CD4-positive, alpha-beta T cell (primary cell): Measurements from ENCODE around the gene TSPAN11. TPM values are rescaled to one million over a fixed set of nuclear protein-coding genes. Genes with fewer than 3 reads are reported as not detected.

Experiments
- ATAC-seq: fragments of 200-7000 bp; cut with Tn5 transposase; one replicate; pipeline ENCODE4 v1.10.0; 2022; ENCODE audit warnings: mild to moderate bottlenecking; ENCODE audit not compliant: poor library complexity
- CTCF ChIA-PET: fragments of 350-600 bp; sonication (Branson Sonifier 250); formaldehyde crosslinking; loops from one replicate; lab custom pipeline; 2021; ENCODE audit warnings: antibody characterized with exemption, inconsistent platforms; lab: Charles Lee
- POLR2A ChIA-PET: fragments of 350-600 bp; sonication (Branson Sonifier 250); formaldehyde crosslinking; loops from one replicate; lab custom pipeline; 2021; ENCODE audit warnings: antibody characterized with exemption, inconsistent platforms; lab: Charles Lee
- DNase-seq, 14 experiments: peaks; one replicate each; pipeline ENCODE4 v3.0.0-alpha.2; 2013 to 2020; ENCODE audit warnings: mixed read lengths in 2 of 14
- H3K27ac ChIP-seq, 2 donors: one replicate each; pipeline versions ENCODE4 v1.5.1 to v1.7.0; 2013; ENCODE audit warnings: low read length in 2 of 2, low read depth in 1 of 2, mild to moderate bottlenecking in 1 of 2
- H3K27me3 ChIP-seq, 2 experiments: 1 replicate in 1 of 2; 2 replicates in 1 of 2; pipeline versions ENCODE4 v1.6.1 to v1.7.0; 2013; ENCODE audit warnings: low read length in 2 of 2, control low read depth in 1 of 2, mild to moderate bottlenecking in 1 of 2, moderate library complexity in 1 of 2; ENCODE audit not compliant: insufficient read depth in 2 of 2, control insufficient read depth in 1 of 2
- H3K36me3 ChIP-seq: one replicate; pipeline ENCODE4 v1.6.1; 2013; ENCODE audit warnings: low read length, control low read depth; ENCODE audit not compliant: insufficient read depth
- H3K4me1 ChIP-seq: one replicate; pipeline ENCODE4 v1.6.1; 2013; ENCODE audit warnings: low read length, control low read depth; ENCODE audit not compliant: insufficient read depth
- H3K4me3 ChIP-seq: one replicate; pipeline ENCODE4 v1.5.1; 2013; ENCODE audit warnings: mild to moderate bottlenecking, low read length, moderate library complexity
- H3K9me3 ChIP-seq, 2 experiments: 1 replicate in 1 of 2; 2 replicates in 1 of 2; pipeline versions ENCODE4 v1.6.1 to v1.7.0; 2013; ENCODE audit warnings: low read length in 2 of 2, mild to moderate bottlenecking in 2 of 2, control low read depth in 1 of 2, moderate library complexity in 1 of 2; ENCODE audit not compliant: control insufficient read depth in 1 of 2, insufficient read depth in 1 of 2
- H3K27ac Mint-ChIP-seq: one replicate; pipeline ENCODE4 v1.8.0; 2020; ENCODE audit warnings: mixed read lengths
- H3K27me3 Mint-ChIP-seq: one replicate; pipeline ENCODE4 v1.8.0; 2021; ENCODE audit warnings: mixed read lengths
- H3K36me3 Mint-ChIP-seq: one replicate; pipeline ENCODE4 v1.8.0; 2021; ENCODE audit warnings: low read depth, mixed read lengths
- H3K4me1 Mint-ChIP-seq: one replicate; pipeline ENCODE4 v1.8.0; 2021; ENCODE audit warnings: low read depth, mixed read lengths
- H3K4me3 Mint-ChIP-seq: one replicate; pipeline ENCODE4 v1.8.0; 2020; ENCODE audit warnings: mild to moderate bottlenecking, mixed read lengths
- H3K9me3 Mint-ChIP-seq: one replicate; pipeline ENCODE4 v1.8.0; 2020; ENCODE audit warnings: mixed read lengths
- CTCF ChIP-seq: fragments of 200-600 bp; IDR thresholded peaks from one replicate; pipeline ENCODE4 v1.8.0; 2022; ENCODE audit warnings: antibody characterized with exemption, mild to moderate bottlenecking
- intact Hi-C, 2 experiments: fragments of 100-400 bp; cut with DNase I in 1 of 2; cut with micrococcal nuclease in 1 of 2; formaldehyde crosslinking; loops; one replicate each; pipeline versions ENCODE4 v1.15.1 to v1.9.0; 2023 to 2025; cut with DNase I, micrococcal nuclease
- total RNA-seq, 174 experiments: library from RNA in 2 of 174; stranded (reverse) in 2 of 174; gene quantifications; one replicate each; pipeline ENCODE4 v1.2.3 and lab custom pipeline; 2021 to 2026

TSPAN11 gene
- total RNA-seq, 2 experiments from 2014 or later = not detected

- Mint-ChIP-seq H3K9me3 (no peaks in the 10 kb centered on the region), H3K4me1 (no peaks in the 10 kb centered on the region), H3K4me3 (no peak overlapping the region), H3K27ac (no peak overlapping the region), H3K36me3 (no peaks in the 10 kb centered on the region), H3K27me3 (peaks cover 44% of the 10 kb centered on the region)
- Histone ChIP-seq H3K9me3 (no peaks in the 10 kb centered on the region), H3K36me3 (no peaks in the 10 kb centered on the region), H3K27ac (no peak overlapping the region), H3K4me1 (no peaks in the 10 kb centered on the region), H3K27me3 (peaks cover 3 to 5% of the 10 kb centered on the region in 2 experiments), H3K4me3 (no peak overlapping the region)
- POLR2A ChIA-PET = interaction anchor here (0.6 kb wide), 1 partner anchor 56 kb away, joined by 3 read pairs; no protein-coding TSS in a partner anchor
- ATAC-seq = no peak
- DNase-seq = no peak
- intact Hi-C loops = no loop called here
- no peak for TF ChIP-seq CTCF
- CTCF ChIA-PET = no interaction called here
Measured at GRCh38 chr12:30878024-30878423, 48.5 kb upstream of the TSPAN11 start.

- ATAC-seq (no peak), DNase-seq (no peak)
- POLR2A ChIA-PET = no interaction called here
- no peaks in the 10 kb centered on the region for H3K4me1 Mint-ChIP-seq
- Histone ChIP-seq H3K27me3 (peaks cover 3 to 5% of the 10 kb centered on the region in 2 experiments), H3K9me3 (no peaks in the 10 kb centered on the region), H3K4me3 (no peak overlapping the region), H3K27ac (no peak overlapping the region), H3K4me1 (no peaks in the 10 kb centered on the region), H3K36me3 (no peaks in the 10 kb centered on the region)
- H3K9me3 Mint-ChIP-seq = no peaks in the 10 kb centered on the region
- H3K36me3 Mint-ChIP-seq = no peaks in the 10 kb centered on the region
- peaks cover 39% of the 10 kb centered on the region for H3K27me3 Mint-ChIP-seq
- no peak for TF ChIP-seq CTCF
- H3K4me3 Mint-ChIP-seq = no peak overlapping the region
- CTCF ChIA-PET = interaction anchor here (1.3 kb wide), 1 partner anchor 12 kb away, joined by 5 read pairs; no protein-coding TSS in a partner anchor
- intact Hi-C loops = no loop called here
- H3K27ac Mint-ChIP-seq = no peak overlapping the region
Measured at GRCh38 chr12:30880061-30880460, 46.5 kb upstream of the TSPAN11 start.

- no peak for DNase-seq
- peaks cover 0 to 7% of the 10 kb centered on the region in 2 experiments for H3K9me3 ChIP-seq
- Mint-ChIP-seq H3K36me3 (no peaks in the 10 kb centered on the region), H3K9me3 (no peaks in the 10 kb centered on the region), H3K27ac (no peak overlapping the region), H3K4me1 (no peaks in the 10 kb centered on the region), H3K4me3 (no peak overlapping the region), H3K27me3 (peaks cover 32% of the 10 kb centered on the region)
- intact Hi-C loops = no loop called here
- H3K27me3 ChIP-seq = peaks cover 2 to 5% of the 10 kb centered on the region in 2 experiments
- POLR2A ChIA-PET = no interaction called here
- H3K4me1 ChIP-seq = no peaks in the 10 kb centered on the region
- ATAC-seq = no peak
- no peak for TF ChIP-seq CTCF
- H3K27ac ChIP-seq = no peak overlapping the region
- H3K4me3 ChIP-seq = no peak overlapping the region
- CTCF ChIA-PET = no interaction called here
- no peaks in the 10 kb centered on the region for H3K36me3 ChIP-seq
Measured at GRCh38 chr12:30880813-30881212, 45.7 kb upstream of the TSPAN11 start.
